ENCODE data around the gene UBE2L3.

Gene UBE2L3

DNA sequence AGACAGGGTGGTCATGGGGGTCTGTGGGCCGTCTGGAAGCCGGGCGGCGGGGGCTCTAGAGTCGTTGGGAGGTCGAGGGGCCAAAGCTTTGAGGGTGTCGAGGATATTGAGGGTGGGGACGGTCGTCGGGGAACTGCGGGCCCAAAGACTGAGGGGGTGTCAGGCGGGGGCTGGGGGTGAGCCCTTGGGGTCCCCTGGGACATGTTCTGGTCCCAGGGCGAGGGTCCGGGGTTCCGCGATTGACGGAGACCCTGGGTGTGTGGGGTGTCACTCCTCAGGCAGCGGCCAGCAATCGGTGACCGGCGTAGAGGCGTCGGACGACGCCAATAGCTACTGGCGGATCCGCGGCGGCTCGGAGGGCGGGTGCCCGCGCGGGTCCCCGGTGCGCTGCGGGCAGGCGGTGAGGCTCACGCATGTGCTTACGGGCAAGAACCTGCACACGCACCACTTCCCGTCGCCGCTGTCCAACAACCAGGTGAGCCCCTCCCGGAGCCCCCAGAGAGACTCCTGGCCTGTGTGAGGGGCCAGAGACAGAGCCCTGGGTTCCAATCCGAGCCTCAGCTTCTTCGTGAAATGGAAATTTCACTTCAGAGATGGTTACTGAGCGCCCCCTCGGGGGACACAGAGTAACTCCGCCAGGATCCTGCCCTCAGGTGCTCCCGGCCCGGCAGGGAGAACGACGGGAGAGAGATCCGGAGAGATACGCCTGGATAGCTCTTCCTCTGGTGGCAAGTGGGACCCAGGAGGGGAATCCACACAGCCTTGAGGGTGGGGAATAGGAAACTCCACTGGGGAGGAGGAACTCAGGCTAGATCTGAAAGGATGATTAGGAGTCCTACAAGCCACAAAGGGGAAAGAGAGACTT, 75.3 kb downstream of the UBE2L3 start:
- peaks cover 0 to 29% of the 10 kb centered on the region in 2 experiments; a peak in 2 of 3 replicates for H3K36me3 ChIP-seq (ENCODE audit: control insufficient read depth in 2 of 2, insufficient read depth in 1 of 2, low read length in 2 of 2)
- no peaks in the 10 kb centered on the region for H3K9me3 ChIP-seq (ENCODE audit: control insufficient read depth, insufficient read depth, low read depth, low read length)
- ChIA-PET CTCF (interaction anchor here (0.6 to 3.3 kb wide), 21 partner anchors 9 to 707 kb away, joined by 3 to 109 read pairs (median 4); partner anchors contain the start of genes CCDC116 and YDJC), POLR2A (interaction anchor here (0.5 to 3.0 kb wide), 11 partner anchors 9 to 783 kb away, joined by 3 to 50 read pairs (median 4); partner anchors contain the start of genes CCDC116 and YDJC)
- no peaks in the 10 kb centered on the region for H3K4me1 ChIP-seq (ENCODE audit: control insufficient read depth, insufficient read depth, low read length)
- peak overlapping the region; percentile 73 for H3K4me3 ChIP-seq (ENCODE audit: low read depth, low read length)
- H3K27ac ChIP-seq (ENCODE audit: extremely low read depth, low read depth, low read length): peak overlapping the region; percentile 6; the same call in 1 of the 2 replicates
- TF ChIP-seq IKZF3 (tag by site-specific recombination; IDR thresholded peaks at IDR 0.05) (peak; percentile 89), ZNF621 (tag by site-specific recombination; IDR thresholded peaks at IDR 0.05) (no peak), ZNF366 (tag by site-specific recombination; conservative IDR thresholded peaks at IDR 0.05) (peak; percentile 57; the same call in 1 of the 2 replicates), ZNF548 (tag by site-specific recombination; IDR thresholded peaks at IDR 0.05) (no peak), ZNF654 (tag by site-specific recombination; IDR thresholded peaks at IDR 0.05; ENCODE audit: low read depth) (peak; percentile 38; the same call in 1 of the 2 replicates), ZNF324 (tag by site-specific recombination; IDR thresholded peaks at IDR 0.05) (0 out of 2 replicates have a peak, but pooled peaks have one; percentile 12), ZNF664 (tag by site-specific recombination; IDR thresholded peaks at IDR 0.05) (no peak), GLIS2 (tag by site-specific recombination; IDR thresholded peaks at IDR 0.05) (peak; percentile 87), ZNF19 (tag by site-specific recombination; IDR thresholded peaks at IDR 0.05; ENCODE audit: low read depth) (no peak), ZNF404 (tag by site-specific recombination; IDR thresholded peaks at IDR 0.05) (no peak), ZSCAN30 (tag by site-specific recombination; IDR thresholded peaks at IDR 0.05) (peak; percentile 60; the same call in 1 of the 2 replicates), SCRT2 (tag by site-specific recombination; IDR thresholded peaks at IDR 0.05) (no peak), ZBTB20 (tag by site-specific recombination; IDR thresholded peaks at IDR 0.05) (peak; percentile 60), ZNF341 (tag by site-specific recombination; IDR thresholded peaks at IDR 0.05; ENCODE audit: low read depth) (peak; percentile 21; the same call in 1 of the 2 replicates), ZNF596 (tag by site-specific recombination; IDR thresholded peaks at IDR 0.05) (0 out of 2 replicates have a peak, but pooled peaks have one; percentile 21), ZBTB17 (tag by site-specific recombination; IDR thresholded peaks at IDR 0.05) (peak; percentile 61; the same call in 1 of the 2 replicates), ZNF561 (tag by site-specific recombination; IDR thresholded peaks at IDR 0.05; ENCODE audit: borderline replicate concordance) (peak; percentile 43; the same call in 1 of the 2 replicates), ZBTB8A (tag by site-specific recombination; IDR thresholded peaks at IDR 0.05) (peak; percentile 8; the same call in 1 of the 2 replicates), ZEB2 (tag by site-specific recombination; IDR thresholded peaks at IDR 0.05) (0 out of 2 replicates have a peak, but pooled peaks have one; percentile 24)
- TF ChIP-seq, protein P1, sequence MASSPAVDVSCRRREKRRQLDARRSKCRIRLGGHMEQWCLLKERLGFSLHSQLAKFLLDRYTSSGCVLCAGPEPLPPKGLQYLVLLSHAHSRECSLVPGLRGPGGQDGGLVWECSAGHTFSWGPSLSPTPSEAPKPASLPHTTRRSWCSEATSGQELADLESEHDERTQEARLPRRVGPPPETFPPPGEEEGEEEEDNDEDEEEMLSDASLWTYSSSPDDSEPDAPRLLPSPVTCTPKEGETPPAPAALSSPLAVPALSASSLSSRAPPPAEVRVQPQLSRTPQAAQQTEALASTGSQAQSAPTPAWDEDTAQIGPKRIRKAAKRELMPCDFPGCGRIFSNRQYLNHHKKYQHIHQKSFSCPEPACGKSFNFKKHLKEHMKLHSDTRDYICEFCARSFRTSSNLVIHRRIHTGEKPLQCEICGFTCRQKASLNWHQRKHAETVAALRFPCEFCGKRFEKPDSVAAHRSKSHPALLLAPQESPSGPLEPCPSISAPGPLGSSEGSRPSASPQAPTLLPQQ (tag by site-specific recombination; IDR thresholded peaks at IDR 0.05): peak; percentile 10; the same call in 1 of the 2 replicates
- TF ChIP-seq, protein P2, sequence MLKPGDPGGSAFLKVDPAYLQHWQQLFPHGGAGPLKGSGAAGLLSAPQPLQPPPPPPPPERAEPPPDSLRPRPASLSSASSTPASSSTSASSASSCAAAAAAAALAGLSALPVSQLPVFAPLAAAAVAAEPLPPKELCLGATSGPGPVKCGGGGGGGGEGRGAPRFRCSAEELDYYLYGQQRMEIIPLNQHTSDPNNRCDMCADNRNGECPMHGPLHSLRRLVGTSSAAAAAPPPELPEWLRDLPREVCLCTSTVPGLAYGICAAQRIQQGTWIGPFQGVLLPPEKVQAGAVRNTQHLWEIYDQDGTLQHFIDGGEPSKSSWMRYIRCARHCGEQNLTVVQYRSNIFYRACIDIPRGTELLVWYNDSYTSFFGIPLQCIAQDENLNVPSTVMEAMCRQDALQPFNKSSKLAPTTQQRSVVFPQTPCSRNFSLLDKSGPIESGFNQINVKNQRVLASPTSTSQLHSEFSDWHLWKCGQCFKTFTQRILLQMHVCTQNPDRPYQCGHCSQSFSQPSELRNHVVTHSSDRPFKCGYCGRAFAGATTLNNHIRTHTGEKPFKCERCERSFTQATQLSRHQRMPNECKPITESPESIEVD (tag by site-specific recombination; IDR thresholded peaks at IDR 0.05): no peak
- TF ChIP-seq, protein P3, sequence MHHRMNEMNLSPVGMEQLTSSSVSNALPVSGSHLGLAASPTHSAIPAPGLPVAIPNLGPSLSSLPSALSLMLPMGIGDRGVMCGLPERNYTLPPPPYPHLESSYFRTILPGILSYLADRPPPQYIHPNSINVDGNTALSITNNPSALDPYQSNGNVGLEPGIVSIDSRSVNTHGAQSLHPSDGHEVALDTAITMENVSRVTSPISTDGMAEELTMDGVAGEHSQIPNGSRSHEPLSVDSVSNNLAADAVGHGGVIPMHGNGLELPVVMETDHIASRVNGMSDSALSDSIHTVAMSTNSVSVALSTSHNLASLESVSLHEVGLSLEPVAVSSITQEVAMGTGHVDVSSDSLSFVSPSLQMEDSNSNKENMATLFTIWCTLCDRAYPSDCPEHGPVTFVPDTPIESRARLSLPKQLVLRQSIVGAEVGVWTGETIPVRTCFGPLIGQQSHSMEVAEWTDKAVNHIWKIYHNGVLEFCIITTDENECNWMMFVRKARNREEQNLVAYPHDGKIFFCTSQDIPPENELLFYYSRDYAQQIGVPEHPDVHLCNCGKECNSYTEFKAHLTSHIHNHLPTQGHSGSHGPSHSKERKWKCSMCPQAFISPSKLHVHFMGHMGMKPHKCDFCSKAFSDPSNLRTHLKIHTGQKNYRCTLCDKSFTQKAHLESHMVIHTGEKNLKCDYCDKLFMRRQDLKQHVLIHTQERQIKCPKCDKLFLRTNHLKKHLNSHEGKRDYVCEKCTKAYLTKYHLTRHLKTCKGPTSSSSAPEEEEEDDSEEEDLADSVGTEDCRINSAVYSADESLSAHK (tag by site-specific recombination; IDR thresholded peaks at IDR 0.05): 0 out of 2 replicates have a peak, but pooled peaks have one; percentile 8
- TF ChIP-seq, protein P4, sequence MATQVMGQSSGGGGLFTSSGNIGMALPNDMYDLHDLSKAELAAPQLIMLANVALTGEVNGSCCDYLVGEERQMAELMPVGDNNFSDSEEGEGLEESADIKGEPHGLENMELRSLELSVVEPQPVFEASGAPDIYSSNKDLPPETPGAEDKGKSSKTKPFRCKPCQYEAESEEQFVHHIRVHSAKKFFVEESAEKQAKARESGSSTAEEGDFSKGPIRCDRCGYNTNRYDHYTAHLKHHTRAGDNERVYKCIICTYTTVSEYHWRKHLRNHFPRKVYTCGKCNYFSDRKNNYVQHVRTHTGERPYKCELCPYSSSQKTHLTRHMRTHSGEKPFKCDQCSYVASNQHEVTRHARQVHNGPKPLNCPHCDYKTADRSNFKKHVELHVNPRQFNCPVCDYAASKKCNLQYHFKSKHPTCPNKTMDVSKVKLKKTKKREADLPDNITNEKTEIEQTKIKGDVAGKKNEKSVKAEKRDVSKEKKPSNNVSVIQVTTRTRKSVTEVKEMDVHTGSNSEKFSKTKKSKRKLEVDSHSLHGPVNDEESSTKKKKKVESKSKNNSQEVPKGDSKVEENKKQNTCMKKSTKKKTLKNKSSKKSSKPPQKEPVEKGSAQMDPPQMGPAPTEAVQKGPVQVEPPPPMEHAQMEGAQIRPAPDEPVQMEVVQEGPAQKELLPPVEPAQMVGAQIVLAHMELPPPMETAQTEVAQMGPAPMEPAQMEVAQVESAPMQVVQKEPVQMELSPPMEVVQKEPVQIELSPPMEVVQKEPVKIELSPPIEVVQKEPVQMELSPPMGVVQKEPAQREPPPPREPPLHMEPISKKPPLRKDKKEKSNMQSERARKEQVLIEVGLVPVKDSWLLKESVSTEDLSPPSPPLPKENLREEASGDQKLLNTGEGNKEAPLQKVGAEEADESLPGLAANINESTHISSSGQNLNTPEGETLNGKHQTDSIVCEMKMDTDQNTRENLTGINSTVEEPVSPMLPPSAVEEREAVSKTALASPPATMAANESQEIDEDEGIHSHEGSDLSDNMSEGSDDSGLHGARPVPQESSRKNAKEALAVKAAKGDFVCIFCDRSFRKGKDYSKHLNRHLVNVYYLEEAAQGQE (tag by site-specific recombination; IDR thresholded peaks at IDR 0.05): peak; percentile 72
- TF ChIP-seq, protein P5, sequence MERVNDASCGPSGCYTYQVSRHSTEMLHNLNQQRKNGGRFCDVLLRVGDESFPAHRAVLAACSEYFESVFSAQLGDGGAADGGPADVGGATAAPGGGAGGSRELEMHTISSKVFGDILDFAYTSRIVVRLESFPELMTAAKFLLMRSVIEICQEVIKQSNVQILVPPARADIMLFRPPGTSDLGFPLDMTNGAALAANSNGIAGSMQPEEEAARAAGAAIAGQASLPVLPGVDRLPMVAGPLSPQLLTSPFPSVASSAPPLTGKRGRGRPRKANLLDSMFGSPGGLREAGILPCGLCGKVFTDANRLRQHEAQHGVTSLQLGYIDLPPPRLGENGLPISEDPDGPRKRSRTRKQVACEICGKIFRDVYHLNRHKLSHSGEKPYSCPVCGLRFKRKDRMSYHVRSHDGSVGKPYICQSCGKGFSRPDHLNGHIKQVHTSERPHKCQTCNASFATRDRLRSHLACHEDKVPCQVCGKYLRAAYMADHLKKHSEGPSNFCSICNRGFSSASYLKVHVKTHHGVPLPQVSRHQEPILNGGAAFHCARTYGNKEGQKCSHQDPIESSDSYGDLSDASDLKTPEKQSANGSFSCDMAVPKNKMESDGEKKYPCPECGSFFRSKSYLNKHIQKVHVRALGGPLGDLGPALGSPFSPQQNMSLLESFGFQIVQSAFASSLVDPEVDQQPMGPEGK (tag by site-specific recombination; IDR thresholded peaks at IDR 0.05): peak; percentile 77

All from HEK293 (cell line).